Measurements from ENCODE around the gene POU2F2. TPM values are rescaled to one million over a fixed set of nuclear protein-coding genes. Genes with fewer than 3 reads are reported as not detected.

POU2F2 gene
- total and polyA plus RNA-seq, 2 donors (not counting 3 experiments of a cell fraction or from before 2014, with no cell fraction given), result 4.0 to 4.1 TPM

DNA sequence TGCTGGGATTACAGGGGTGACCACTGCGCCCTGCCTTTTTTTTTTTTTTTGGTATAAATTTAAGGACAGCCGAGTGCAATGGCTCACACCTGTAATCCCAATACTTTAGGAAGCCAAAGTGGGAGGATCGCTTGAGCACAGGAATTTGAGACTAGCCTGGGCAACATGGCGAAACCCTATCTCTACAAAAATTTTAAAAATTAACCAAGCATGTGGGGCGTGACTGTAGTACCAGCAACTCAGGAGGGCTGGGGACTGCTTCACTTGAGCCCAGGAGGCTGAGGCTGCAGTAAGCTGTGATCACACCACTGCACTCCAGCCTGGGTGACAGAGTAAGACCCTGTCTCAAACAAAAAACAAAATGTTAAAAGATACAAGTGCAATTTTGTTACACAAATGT lies 34.8 kb downstream of the POU2F2 start:
- dilution Hi-C loops (cut with MboI; ENCODE audit: extremely low pct_ligation_motif_present, low sequenced_read_pairs), result no loop called here
- POLR2A ChIA-PET, result no interaction called here
- no peaks in the 10 kb centered on the region for H3K9me3 ChIP-seq (replicated peaks; ENCODE audit: control insufficient read depth, insufficient read depth, low read length)
- DNase-seq (ENCODE audit: low read depth, low spot score) (no peak), FAIRE-seq (no peak)
- peaks cover 7% of the 10 kb centered on the region for H3K4me1 ChIP-seq (ENCODE audit: control insufficient read depth, extremely low read depth, insufficient read depth, low read length)
- no peak overlapping the region for H3K27ac ChIP-seq (ENCODE audit: insufficient read depth, low read depth, low read length)
- CTCF ChIA-PET, result interaction anchor here (1.0 kb wide), 1 partner anchor 16 kb away, joined by 5 read pairs; no protein-coding TSS in a partner anchor
- H3K9ac ChIP-seq (replicated peaks; ENCODE audit: extremely low read depth, insufficient read depth, low read length), result no peak overlapping the region
- H3K4me3 ChIP-seq (replicated peaks in 1 of 3; ENCODE audit: insufficient read depth in 1 of 3, low read depth in 1 of 3, low read length in 3 of 3), result no peak overlapping the region
- no peak overlapping the region for H3K4me2 ChIP-seq (ENCODE audit: insufficient read depth, low read length)
- BruUV-seq (replicated peaks), result no TSS peak
- H4K20me1 ChIP-seq (replicated peaks; ENCODE audit: control insufficient read depth, extremely low read depth, insufficient read depth, low read length), result no peaks in the 10 kb centered on the region
- no peaks in the 10 kb centered on the region for H3K36me3 ChIP-seq (ENCODE audit: control insufficient read depth in 2 of 2, extremely low read depth in 1 of 2, insufficient read depth in 2 of 2, low read length in 2 of 2)
- H2AFZ ChIP-seq (ENCODE audit: low read depth, low read length), result no peak overlapping the region
- TF ChIP-seq GATA2 (IDR thresholded peaks at IDR 0.05; ENCODE audit: insufficient read depth, insufficient read length, low read depth, low read length) (no peak), FOS (IDR thresholded peaks at IDR 0.05; ENCODE audit: borderline replicate concordance, insufficient read depth, low read length) (no peak), JUN (IDR thresholded peaks at IDR 0.05; ENCODE audit: borderline replicate concordance, insufficient read depth, insufficient read length, low read depth) (no peak)
- TF ChIP-seq, protein P1, sequence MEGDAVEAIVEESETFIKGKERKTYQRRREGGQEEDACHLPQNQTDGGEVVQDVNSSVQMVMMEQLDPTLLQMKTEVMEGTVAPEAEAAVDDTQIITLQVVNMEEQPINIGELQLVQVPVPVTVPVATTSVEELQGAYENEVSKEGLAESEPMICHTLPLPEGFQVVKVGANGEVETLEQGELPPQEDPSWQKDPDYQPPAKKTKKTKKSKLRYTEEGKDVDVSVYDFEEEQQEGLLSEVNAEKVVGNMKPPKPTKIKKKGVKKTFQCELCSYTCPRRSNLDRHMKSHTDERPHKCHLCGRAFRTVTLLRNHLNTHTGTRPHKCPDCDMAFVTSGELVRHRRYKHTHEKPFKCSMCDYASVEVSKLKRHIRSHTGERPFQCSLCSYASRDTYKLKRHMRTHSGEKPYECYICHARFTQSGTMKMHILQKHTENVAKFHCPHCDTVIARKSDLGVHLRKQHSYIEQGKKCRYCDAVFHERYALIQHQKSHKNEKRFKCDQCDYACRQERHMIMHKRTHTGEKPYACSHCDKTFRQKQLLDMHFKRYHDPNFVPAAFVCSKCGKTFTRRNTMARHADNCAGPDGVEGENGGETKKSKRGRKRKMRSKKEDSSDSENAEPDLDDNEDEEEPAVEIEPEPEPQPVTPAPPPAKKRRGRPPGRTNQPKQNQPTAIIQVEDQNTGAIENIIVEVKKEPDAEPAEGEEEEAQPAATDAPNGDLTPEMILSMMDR (IDR thresholded peaks at IDR 0.05; ENCODE audit: extremely low read depth in 1 of 2, insufficient read depth in 1 of 2, low read depth in 1 of 2, low read length in 2 of 2), result no peak
- no peaks in the 10 kb centered on the region for H3K27me3 ChIP-seq (ENCODE audit: control insufficient read depth in 2 of 2, insufficient read depth in 2 of 2, low read length in 2 of 2)
- intact Hi-C loops (cut with micrococcal nuclease), result no loop called here
- no peaks in the 10 kb centered on the region for H3K9me1 ChIP-seq (replicated peaks; ENCODE audit: control insufficient read depth, extremely low read depth, insufficient read depth, low read length)
- no peaks in the 10 kb centered on the region for H3K79me2 ChIP-seq (ENCODE audit: control insufficient read depth, insufficient read depth, low read length)

DNA sequence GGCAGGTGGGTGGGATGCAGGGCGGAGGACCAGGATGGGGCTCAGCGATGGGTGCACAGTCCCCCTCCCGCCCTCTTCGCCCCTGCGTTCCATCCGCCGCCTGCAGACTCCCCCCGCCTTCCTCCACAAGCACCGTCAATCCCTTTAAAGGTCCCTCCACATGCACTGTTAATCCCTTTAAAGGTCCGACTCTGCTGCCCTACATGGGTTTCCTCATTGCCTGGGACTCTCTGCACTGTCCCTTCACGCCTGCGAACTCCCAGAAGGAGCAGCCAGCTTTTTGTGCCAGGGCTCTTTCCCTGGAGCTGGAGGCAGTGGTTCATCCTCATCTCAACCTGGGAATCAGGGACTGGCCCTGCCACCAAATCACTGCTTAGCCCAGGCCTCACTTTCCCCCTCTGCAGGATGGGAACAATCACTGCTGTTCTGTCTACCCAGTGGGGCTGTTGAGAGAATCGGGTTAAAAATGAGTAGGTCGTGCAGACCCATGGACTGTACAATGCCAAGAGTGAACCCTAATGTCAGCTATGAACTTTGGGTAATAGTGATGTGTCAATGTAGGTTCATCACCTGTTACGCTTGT lies 35.9 kb downstream of the POU2F2 start:
- BruUV-seq (replicated peaks), result no TSS peak
- no peaks in the 10 kb centered on the region for H3K79me2 ChIP-seq (ENCODE audit: control insufficient read depth, insufficient read depth, low read length)
- H2AFZ ChIP-seq (ENCODE audit: low read depth, low read length), result no peak overlapping the region
- no peak overlapping the region for H3K27ac ChIP-seq (ENCODE audit: insufficient read depth, low read depth, low read length)
- no peaks in the 10 kb centered on the region for H4K20me1 ChIP-seq (replicated peaks; ENCODE audit: control insufficient read depth, extremely low read depth, insufficient read depth, low read length)
- FAIRE-seq (no peak), DNase-seq (ENCODE audit: low read depth, low spot score) (no peak)
- no peaks in the 10 kb centered on the region for H3K36me3 ChIP-seq (ENCODE audit: control insufficient read depth in 2 of 2, extremely low read depth in 1 of 2, insufficient read depth in 2 of 2, low read length in 2 of 2)
- H3K27me3 ChIP-seq (ENCODE audit: control insufficient read depth in 2 of 2, insufficient read depth in 2 of 2, low read length in 2 of 2), result no peaks in the 10 kb centered on the region
- H3K9ac ChIP-seq (replicated peaks; ENCODE audit: extremely low read depth, insufficient read depth, low read length), result no peak overlapping the region
- TF ChIP-seq, protein P2, sequence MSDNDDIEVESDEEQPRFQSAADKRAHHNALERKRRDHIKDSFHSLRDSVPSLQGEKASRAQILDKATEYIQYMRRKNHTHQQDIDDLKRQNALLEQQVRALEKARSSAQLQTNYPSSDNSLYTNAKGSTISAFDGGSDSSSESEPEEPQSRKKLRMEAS (IDR thresholded peaks at IDR 0.05; ENCODE audit: insufficient read depth, insufficient read length), result no peak
- TF ChIP-seq GATA2 (IDR thresholded peaks at IDR 0.05; ENCODE audit: insufficient read depth, insufficient read length, low read depth, low read length) (no peak), MYC (IDR thresholded peaks at IDR 0.05; ENCODE audit: low read depth, low read length) (no peak), JUN (IDR thresholded peaks at IDR 0.05; ENCODE audit: borderline replicate concordance, insufficient read depth, insufficient read length, low read depth) (no peak), POLR2A (IDR thresholded peaks at IDR 0.05; ENCODE audit: low read depth, low read length) (no peak), POLR2AphosphoS5 (IDR thresholded peaks at IDR 0.05; ENCODE audit: insufficient read depth, low read depth, low read length) (no peak), EZH2 (IDR thresholded peaks at IDR 0.05; ENCODE audit: borderline replicate concordance, low read depth, low read length, severe bottlenecking) (no peak), FOS (IDR thresholded peaks at IDR 0.05; ENCODE audit: borderline replicate concordance, insufficient read depth, low read length) (no peak)
- TF ChIP-seq, protein P1 (IDR thresholded peaks at IDR 0.05; ENCODE audit: extremely low read depth in 1 of 2, insufficient read depth in 1 of 2, low read depth in 1 of 2, low read length in 2 of 2), result no peak
- no peak overlapping the region for H3K4me3 ChIP-seq (replicated peaks in 1 of 3; ENCODE audit: insufficient read depth in 1 of 3, low read depth in 1 of 3, low read length in 3 of 3)
- ChIA-PET CTCF (interaction anchor here (0.7 to 1.7 kb wide), 2 partner anchors 15 to 71 kb away, joined by 3 to 4 read pairs; no protein-coding TSS in a partner anchor), POLR2A (no interaction called here)
- no peaks in the 10 kb centered on the region for H3K9me3 ChIP-seq (replicated peaks; ENCODE audit: control insufficient read depth, insufficient read depth, low read length)
- peaks cover 16% of the 10 kb centered on the region for H3K4me1 ChIP-seq (ENCODE audit: control insufficient read depth, extremely low read depth, insufficient read depth, low read length)
- H3K9me1 ChIP-seq (replicated peaks; ENCODE audit: control insufficient read depth, extremely low read depth, insufficient read depth, low read length), result no peaks in the 10 kb centered on the region
- intact Hi-C loops (cut with micrococcal nuclease), result no loop called here
- dilution Hi-C loops (cut with MboI; ENCODE audit: extremely low pct_ligation_motif_present, low sequenced_read_pairs), result no loop called here
- no peak overlapping the region for H3K4me2 ChIP-seq (ENCODE audit: insufficient read depth, low read length)
